Stimulated activated CD8-positive, alpha-beta memory T cell treated with anti-CD3 and anti-CD28 coated beads, Interleukin-15, amount 100 ng/mL, for 48 hours (primary cell): ENCODE results near the gene MAML3.

Experiments used
- DNase-seq, 2 donors: peaks; one replicate each; pipeline ENCODE4 v3.0.0-alpha.2; 2020; ENCODE audit warnings: low read depth in 2 of 2

MAML3 gene

DNA sequence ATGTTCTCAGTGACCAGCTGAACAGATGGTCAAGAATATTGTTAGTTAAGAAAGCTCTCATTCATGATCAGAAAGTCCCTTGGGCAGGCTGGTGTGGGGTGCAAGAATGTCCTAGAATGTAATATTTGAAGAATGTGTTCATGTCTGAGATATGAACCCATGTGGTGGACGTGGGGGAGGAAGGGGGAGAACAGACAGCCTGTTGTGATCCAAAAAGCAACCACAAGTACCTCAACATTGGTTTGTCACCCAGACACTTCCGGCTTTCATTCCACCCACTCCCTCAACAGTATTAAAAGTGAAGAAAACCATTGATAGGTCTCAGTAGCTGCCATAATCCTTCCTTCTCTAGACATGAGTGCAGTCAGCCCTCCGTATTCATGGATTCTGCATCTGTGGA, 82.2 kb downstream of the MAML3 start:
- DNase-seq: peak; percentile 52 to 60

DNA sequence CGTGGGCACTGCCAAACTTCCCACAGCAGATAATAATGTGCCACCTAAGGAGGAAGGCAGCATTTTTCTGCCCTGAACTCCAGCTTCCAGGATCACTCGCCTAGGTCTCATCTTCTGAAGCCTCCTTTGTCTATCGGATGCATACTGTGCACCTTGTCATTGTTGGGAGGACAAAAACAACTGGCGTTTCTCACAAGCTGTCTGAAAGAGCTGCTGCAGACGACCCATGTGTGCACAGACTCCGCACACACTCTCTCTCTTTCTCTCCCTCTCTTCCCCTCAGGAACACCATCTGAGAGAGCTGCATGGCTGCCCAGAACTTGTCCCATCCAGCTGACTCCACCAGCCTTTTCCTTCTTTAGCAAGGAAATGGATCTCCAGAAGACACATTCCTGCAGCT, 83.0 kb downstream of the MAML3 start:
- DNase-seq: no peak

DNA sequence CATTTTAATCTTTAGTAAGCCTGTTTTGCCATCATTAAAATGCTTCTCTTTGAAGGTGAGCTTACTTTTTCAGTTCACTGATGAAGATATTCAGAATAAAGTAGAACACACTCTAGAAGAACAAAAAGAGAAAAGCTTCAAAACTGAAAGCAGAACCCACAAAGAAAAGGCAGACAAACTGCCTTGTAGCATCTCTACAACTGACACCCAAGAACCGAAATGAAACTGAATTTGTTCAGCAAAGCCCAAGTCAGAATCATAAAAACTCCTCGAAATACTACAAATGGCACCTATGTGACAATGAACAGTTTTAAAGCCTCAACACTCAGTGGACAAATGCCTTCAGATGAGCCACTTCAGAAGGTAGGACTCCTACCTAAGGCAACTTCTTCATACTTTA, 83.6 kb downstream of the MAML3 start:
- DNase-seq: no peak

DNA sequence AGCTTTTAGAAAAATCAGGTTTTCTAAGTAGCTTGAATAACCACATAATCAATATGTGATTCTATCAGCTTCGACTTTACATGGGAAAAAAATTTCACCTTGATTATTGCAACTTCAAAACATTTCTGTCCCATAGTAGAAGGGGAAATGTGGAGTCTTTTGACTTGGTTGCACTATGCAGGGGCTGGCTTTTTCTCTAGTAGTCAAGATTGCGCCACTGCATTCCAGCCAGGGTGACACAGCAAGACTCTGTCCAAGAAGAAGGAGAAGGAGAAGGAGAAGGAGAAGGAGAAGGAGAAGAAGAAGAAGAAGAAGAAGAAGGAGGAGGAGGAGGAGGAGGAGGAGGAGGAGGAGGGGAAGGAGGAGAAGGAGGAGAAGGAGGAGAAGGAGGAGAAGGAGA, 84.9 kb downstream of the MAML3 start:
- DNase-seq: no peak

DNA sequence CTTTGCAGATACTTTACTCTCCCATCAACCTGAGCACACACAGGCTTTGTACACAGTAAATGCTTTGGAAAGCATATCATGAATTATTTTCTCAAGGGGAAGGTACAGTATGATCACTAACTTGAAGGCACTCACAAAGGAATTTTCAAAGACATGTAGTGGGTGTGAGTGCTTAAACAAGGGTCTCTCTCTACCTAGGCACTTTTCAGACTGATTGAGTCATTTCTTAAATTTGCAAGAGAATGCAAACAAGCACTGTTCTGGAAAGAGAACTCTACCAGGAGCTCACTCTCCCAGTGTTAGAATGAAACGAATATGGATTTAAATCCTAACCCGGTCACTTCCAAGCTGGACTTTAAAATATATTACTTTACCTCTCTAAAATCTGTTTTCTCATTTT, 85.7 kb downstream of the MAML3 start:
- no peak for DNase-seq

DNA sequence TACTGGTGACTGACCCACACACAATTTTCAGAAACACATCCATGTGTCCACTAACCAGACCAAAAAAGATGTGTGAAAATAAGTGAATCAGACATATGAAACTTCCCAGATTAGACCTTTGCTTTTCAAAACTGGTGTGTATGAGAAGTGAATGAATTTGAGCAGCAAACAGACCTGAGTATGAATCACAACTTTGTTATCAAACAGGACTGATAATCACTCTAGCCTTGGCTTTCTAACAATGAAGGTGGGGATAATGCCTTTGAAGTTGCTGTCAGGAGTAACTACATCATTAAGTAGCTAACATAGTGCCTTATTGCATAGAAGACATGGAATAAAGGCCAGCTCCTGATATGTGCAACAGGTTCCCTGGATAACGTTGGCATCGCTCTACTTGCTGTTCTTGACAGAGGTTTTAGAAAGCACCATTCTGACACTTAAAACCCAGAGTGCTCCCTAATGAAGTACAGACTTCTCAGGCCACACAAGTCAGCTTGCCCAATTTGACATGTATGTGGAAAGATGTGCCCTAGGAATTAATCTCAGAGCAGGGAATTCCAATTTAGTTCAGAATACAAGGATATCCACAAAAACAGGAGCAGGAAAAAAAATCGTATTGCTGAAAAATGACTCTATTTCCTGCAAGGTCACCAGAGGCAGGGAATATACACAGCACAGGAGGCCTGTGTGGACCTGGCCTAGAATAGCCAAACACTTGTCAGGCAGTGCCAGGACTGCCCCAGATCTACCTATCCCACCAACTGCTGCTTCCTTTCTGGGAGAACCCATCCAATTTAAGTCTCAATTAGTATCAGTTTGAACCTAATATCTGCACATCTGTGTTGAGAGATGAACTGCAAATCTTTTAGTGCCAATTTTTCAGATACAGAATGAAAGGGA, 87.7 kb downstream of the MAML3 start:
- DNase-seq: no peak

DNA sequence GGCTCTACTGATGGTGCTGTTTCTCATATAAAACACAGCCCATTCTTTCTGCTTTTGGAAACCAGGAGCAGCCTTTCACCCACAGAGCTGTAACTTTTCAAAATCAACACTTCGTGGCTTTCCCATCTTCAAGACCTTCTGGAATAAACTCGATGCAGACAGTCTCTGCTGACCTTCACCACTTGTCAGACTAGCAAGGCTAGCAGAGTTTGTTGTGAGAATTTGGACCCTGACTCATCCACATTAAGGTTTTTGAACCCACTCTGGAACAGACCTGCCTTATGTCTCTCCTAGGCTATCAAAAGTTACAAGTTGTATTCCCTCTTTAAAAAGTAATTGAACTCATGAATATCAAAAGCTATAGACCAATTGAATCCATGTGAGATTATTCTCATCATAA, 88.6 kb downstream of the MAML3 start:
- DNase-seq: no peak

DNA sequence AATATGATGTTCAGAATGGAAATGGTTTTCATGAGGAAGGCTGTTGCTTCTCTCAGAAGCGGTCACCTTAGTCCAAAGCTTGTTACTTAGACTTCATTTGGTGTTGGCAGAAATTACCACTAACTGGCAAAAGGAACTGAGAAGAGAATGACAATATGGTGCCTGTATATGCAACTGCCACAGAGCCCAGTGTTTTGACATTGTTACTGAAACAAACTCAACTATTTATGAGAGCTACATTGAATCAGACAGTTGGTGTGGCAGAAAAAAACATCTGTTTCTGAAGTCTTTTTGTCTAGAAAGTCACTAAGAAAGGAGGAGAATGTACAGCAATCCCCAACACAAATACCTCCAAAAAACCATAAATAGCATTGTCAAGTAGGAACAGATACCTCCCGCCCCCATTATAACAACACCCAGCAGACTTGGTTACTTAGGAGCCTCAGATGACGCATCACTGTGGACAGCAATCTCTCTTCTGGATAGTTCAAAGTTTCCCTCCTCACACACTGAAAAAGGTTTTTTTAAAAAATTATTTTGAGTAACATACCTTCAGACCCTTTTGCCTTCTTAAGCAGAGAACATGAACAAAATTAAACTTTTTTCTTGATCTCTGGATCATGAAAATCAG, 92.2 kb downstream of the MAML3 start:
- no peak for DNase-seq

DNA sequence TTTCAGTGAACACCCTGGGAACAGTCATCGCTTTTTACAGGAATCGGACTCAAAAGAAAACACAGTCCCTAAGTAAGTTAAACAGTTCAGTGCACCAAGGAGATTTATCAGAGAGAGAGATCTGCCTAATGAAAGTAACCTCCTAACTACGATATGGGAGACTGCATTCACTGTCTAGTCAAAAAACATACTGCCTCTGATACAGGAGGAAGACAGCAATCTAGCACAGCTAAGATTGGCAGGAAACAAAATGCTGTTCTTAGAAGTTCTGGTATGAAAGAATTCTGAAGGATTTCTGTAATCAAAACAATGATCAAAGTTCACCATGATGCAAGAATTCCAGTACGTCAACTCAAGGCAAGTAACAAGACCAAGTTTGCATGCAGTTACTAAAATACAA, 92.8 kb downstream of the MAML3 start:
- DNase-seq: no peak

DNA sequence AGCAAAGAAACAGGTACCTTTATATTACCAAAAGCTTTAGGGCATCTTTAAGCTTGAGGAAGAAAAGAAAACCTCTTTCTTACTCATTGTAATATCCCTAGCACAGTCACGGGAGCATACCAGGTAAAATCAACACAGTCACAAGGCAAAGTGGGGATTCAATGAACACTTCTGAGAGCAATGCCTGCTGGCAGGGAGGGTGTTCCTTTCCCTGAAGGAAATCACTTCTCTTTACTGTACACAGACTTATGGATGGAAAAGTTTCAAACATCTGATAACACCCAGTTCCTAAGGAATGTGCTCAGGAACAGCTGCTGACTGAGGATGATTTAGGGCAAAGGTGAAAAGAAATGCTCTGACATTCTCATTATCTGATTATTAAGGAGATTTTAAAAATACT, 94.8 kb downstream of the MAML3 start:
- DNase-seq: no peak

DNA sequence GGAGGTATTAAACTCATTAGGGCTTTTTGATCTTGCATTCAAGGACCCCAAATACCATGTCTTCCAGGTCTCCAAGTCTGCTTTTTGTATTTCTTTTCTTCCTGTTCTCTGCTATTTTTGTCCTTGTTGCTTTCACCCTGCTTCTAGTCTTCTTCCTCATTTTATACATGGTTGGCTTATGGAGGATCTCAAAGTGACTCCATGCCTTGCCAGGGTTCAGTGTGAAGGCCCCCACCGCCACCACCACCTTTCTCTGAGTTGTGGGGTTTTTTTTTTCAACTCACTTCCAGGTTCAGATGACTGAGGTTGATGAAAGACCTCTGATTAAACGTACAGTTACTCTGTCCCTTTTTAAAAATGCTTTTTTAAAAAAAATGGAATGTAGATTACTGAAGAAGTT, 96.3 kb downstream of the MAML3 start:
- no peak for DNase-seq

DNA sequence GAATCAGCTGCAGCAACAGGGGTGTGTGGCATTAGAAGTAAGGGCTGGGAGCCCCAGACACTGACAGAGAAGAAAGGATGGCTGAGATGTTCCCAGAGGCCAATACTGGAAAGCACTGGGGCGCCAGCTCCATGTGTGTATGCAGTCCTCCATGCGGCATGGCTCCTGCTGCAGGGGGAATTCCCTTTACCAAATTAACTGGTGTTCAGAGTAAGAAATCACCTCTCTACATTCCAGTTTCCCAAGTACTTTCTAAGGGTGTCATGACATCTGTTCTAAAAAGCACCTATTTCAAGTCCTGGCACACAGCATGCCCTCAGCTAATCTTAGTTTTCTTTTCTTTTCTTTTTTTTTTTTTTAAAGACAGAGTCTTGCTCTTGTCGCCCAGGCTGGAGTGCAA, 98.0 kb downstream of the MAML3 start:
- no peak for DNase-seq

DNA sequence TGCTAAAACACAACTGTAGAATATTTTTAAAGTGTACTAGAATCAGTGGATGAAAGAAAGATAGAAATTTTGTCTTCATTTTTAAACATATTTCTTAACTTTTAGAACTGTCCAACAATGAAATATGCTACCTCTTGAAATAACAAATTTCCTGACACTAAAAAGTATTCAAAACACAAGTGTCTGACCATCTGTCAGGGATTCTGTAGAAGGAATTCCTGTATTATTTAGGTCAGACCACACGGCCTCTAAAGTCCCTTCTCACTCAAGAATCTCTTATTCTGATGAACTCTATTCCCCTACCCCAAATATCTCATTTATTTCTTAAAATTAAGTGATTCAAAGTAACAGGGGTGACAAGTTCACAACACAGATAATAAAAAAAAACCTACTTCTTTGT, 99.1 kb downstream of the MAML3 start:
- no peak for DNase-seq

DNA sequence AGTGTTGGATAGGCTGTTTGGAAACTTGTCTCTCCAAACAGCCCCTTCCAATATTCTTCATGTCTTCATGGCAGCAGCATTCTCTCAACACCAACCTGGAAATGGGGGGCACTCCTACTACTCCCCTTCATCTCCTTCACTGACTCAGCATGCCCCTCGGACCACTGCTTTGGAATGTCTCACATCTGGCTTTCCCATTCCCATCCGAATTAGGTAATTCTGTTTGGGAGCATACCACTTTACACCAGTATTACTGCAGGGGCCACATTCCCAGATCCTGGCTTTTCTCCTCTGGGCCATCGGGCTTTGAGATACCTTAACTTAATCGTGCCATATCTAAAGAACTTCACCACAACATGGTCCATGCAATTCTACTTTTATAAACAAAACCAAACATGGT, 100.8 kb downstream of the MAML3 start:
- no peak for DNase-seq

DNA sequence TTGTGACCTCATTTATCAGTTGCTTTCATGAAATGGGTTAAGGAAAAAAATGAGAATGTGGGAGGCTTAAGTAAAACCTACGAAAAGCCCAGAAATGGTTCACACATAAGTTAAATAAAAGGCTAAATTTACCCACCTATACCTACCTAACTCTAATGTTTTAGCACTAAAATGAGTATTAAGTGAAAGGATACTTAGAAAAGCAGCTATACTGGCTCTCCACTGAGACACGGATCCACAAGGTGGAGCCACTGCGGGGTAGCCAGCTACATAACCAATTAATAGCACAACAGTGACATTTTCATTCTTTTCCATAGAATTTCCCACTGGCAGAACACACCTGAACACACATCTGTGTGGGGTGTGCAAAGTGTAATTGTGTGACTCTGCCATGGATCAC, 101.9 kb downstream of the MAML3 start:
- DNase-seq: no peak

DNA sequence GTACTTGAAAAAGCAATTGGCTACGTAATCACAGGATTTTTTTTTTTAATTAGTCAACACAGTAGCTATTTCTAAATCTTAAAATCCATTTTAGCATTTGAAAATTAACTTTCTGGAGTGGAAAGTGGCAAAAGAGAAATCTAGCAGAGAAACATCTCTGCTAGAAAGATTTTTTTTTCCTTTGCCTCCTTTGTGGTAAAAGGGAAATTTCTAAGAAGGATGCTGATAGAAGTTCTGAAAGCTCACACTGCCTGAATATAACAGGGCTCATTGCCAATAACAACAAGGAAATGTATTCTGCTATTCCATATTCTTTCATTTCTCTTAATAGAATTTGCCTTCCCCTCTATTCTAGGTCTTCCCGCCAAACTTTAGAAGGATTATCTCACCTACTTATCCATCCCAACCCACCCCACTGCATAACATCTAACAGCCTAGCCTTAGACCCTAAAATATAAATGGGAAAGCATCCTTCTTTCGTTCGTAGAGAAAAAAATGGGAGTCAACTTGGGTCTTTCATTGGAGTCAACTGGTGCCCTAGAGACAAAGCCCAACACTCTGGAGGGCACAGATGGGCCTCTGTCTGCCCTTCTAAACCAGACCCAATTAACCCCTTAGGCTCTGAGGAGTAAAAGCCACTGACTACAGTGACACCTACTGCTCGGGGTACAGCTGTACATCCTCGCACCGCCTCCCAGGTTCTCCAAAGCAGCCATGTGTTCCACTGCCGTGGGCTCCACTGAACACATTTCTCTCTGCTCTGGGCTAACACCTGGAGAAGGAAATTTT, 103.9 kb downstream of the MAML3 start:
- DNase-seq: peak in 1 of 2 donors; percentile 11

DNA sequence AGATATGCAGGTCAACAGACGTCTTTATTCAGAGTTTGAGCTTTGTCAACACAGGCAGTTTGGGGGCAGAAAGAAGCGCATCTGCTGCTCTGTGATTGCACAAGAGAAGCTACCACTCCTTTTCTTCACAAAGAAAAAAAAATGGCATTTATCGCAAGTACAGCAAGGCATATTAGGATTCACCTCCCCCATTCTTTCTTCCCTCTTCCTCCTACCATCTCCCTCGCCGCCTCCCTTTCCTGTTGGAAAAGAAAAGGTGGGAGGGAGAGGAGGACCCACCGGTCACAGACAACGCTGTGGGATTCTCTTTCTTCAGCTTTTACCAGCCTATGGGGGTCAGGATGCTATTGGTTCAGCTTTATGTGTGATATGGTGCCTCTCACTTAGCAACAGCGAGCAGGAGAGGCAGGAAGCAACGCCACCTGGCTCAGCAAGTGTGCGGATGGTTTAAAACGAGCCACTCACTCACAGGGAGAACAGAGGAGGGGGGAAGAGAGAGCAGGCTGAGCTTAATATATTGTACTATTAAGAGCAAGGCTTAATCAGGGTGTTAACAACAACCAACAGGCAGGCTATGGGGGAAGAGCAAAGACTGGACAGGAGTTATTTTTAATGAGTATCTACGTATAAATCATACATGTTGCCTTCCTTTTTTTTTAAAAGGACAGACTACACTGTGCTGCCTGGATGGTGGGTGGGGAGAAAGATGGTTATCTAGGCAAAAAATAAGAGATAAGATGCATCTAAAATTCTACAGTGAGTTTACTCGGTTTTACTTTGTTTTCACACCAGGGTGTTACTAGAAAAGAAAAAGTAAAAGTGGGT, 104.7 kb downstream of the MAML3 start:
- peak in 1 of 2 donors; percentile 12 for DNase-seq

DNA sequence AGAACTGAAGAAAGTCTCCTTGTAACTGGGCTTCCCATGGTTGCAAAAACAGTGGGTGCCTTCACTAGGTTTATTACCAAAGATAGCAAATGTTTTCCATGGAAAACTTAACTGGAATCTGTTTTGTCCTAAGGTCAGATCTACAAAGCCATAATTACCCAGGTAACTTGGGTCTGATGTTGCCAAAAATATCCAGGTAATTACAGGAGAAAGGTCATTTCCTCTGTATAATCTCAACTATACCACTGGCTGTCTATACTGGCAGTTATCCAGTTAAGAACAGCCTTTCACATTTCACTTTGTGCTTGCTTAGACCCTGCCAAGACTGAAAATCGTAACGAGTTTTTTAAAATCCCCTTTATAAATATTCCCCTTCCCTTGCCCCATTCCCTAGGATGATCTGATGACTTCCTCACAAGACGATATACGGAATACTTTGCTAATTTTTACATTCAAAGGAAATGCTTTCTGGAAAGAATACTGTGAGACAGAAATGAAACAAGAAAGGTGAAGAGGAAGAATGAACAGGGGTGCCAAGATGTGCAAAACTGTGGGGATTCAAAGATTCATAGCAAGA, 105.5 kb downstream of the MAML3 start:
- no peak for DNase-seq

DNA sequence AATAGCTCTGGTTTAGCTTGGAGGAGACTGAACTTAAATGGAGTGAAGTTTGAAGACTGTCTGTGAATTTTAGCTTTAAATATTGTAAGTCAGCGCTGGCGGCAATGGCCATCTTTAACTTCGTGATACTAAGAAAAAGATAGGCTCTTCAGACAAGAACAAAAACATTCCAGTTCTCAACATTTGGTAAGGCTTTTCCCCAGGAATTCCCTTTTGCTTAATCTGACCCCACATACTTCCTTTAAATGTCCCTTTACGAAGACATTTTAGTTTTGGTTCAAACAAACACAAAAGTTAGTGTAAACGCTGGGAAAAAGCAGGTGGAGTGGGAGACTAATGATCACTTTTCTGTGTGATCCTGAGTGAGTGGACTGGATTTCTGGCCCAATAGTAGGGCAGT, 106.2 kb downstream of the MAML3 start:
- DNase-seq: no peak

DNA sequence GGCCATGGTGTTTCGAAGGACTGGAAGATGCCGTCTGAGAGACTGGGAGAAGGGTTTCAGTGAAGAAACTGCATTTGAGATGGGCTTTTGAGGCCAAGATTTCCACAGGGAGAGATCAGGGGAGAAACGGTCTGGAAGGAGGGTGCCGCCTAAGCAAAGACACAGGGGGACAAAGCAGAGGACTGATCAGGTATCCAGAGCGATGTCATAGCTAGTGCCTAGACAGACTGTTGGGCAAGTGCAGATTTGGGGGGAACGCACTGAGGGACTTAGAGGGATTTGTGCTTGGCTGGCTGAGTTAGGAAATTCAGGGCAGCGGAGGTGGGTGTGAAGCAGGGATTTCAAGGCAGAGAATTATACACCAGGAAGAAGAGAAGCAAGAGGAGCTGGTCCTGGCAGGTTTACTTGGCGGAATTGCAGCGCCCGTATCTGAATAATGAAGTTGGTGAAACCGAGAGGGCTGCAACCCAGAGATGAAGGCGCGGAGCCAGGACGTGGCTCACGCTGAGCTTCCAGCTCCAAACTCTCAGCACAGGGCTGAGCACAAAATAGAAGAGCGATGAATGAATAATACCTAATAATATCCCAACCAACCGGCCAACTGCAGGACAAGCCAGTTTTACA, 106.9 kb downstream of the MAML3 start:
- DNase-seq: no peak

DNA sequence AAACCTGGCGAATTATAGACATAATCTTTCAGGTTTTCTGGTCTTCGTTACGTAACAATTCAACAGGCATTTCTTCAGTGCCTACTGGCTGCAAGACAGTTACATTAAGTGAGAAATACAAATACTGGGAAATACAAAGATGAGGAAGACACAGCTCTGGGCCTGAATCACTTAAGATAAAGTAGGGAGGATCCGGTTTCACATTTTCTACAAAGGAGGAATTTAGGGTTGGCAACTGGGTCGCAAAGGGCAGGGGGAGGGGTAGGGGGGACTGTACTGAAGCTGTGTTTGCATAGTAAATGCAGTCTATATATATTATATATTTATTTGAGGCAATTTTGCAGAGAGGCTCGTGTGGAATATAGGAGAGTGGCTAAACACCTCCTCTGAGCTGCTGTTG, 107.4 kb downstream of the MAML3 start:
- DNase-seq: no peak
